Natural killer cell treated with Interleukin-12 subunit alpha and Interleukin-12 subunit beta and Interleukin-15 and Interleukin-18, amount 100 ng/mL, for 72 hours (primary cell): ENCODE results near the gene SEPTIN14. TPM values are rescaled to one million over a fixed set of nuclear protein-coding genes. Genes with fewer than 3 reads are reported as not detected.
"Not testable (repeated sequence)": the region's sequence is repeated elsewhere in the genome, so short reads cannot be mapped to it uniquely, and the experiment has no call there.

ENCODE experiments used
- ATAC-seq, 2 donors: fragments of 150-1000 bp; cut with Tn5 transposase in 1 of 2; sonication (Bioruptor Pico), chemical (Tn5 transposase) in 1 of 2; 2 replicates each; pipeline ENCODE4 v1.10.0; 2021
- DNase-seq: peaks from one replicate; pipeline ENCODE4 v3.0.0; 2022; ENCODE audit warnings: low spot score
- H3K27ac Mint-ChIP-seq, 2 donors: 1 replicate in 1 of 2; 2 replicates in 1 of 2; pipeline ENCODE4 v1.8.0; 2022; ENCODE audit warnings: mixed read lengths in 2 of 2, mild to moderate bottlenecking in 1 of 2, moderate library complexity in 1 of 2
- H3K27me3 Mint-ChIP-seq, 2 donors: 1 replicate in 1 of 2; 2 replicates in 1 of 2; pipeline ENCODE4 v1.8.0; 2022; ENCODE audit warnings: mixed read lengths in 2 of 2
- H3K36me3 Mint-ChIP-seq: one replicate; pipeline ENCODE4 v1.8.0; 2022; ENCODE audit warnings: mixed read lengths
- H3K4me1 Mint-ChIP-seq, 2 donors: 1 replicate in 1 of 2; 2 replicates in 1 of 2; pipeline ENCODE4 v1.8.0; 2022; ENCODE audit warnings: low read depth in 2 of 2, mixed read lengths in 2 of 2, mild to moderate bottlenecking in 1 of 2
- H3K4me3 Mint-ChIP-seq: one replicate; pipeline ENCODE4 v1.8.0; 2022; ENCODE audit warnings: mixed read lengths
- H3K9me3 Mint-ChIP-seq: 2 replicates; pipeline ENCODE4 v1.8.0; 2022; ENCODE audit warnings: mixed read lengths
- total RNA-seq, 2 donors: library from RNA; stranded (reverse); gene quantifications; one replicate each; pipeline ENCODE4 v1.2.3, GENCODE V29; 2022

The SEPTIN14 gene
- total RNA-seq, 2 donors from 2014 or later: not detected

DNA sequence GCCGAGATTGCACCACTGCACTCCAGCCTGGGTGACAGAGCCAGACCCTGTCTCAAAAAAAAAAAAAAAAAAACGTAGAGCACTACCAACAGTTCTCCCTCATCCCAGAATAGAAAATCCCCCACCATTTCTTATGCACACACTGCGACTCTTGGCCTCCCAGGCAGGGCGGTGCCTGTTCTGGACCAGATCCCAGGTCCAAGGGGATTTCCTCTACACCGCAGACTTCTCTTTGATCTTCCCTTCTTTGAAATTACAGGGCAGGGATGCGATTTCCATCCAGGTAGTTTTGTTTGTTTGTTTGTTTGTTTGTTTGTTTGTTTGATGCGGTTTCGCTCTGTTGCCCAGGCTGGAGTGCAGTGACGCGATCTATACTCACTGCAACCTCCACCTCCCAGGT, 91.8 kb downstream of the SEPTIN14 start:
- Mint-ChIP-seq H3K27me3 (no peaks in the 10 kb centered on the region), H3K4me3 (no peak overlapping the region), H3K36me3 (no peaks in the 10 kb centered on the region), H3K27ac (no peak overlapping the region), H3K4me1 (no peaks in the 10 kb centered on the region), H3K9me3 (no peaks in the 10 kb centered on the region)
- no peak for ATAC-seq
- no peak for DNase-seq

DNA sequence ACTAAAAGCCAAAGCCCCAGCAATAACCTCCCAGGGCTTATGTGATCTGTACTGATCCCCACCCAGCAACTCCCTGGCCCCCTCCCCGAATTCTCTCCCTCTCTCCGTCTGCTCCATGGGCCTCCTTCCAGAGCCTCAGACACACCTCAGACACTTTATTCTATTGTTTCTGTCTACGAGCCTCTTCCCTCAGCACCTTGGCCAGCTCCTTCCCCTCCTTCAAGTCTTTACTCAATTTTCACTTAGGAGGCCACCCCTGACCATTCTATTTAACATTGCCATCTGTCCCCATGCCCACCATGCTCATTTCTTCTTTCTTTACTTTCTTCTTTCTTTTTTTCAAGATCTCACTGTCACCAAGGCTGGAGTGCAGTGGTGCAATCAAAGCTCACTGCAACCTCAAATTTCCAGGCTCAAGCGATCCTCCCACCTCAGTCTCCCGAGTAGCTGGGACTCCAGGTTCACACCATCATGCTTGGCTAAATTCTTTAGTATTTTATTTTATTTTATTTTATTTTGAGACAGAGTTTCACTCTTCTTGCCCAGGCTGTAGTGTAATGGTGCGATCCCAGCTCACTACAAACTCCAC, 109.2 kb downstream of the SEPTIN14 start:
- H3K4me3 Mint-ChIP-seq, H3K9me3 Mint-ChIP-seq, H3K4me1 Mint-ChIP-seq, H3K36me3 Mint-ChIP-seq, ATAC-seq, H3K27ac Mint-ChIP-seq, H3K27me3 Mint-ChIP-seq, DNase-seq: not testable (repeated sequence)

DNA sequence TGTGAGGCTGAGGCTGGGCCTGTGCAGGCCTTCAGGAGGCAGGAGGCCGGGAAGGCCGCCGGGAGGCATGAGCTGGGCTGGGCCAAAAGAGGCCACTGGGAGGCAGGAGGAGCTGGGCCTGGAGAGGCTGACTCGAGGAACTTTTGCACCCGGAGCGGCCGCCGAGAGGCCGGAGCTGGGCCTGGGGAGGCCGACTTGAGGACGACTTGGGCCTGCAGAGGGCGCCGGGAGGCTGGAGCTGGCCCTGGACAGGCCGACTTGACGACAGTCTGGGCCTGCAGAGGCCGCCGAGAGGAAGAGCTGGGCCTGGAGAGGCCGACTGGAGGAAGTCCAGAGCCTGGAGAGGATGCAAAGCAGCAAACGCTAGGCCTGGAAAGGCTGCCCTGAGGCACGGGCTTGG, 117.8 kb downstream of the SEPTIN14 start:
- not testable (repeated sequence) for H3K27me3 Mint-ChIP-seq, H3K27ac Mint-ChIP-seq, DNase-seq, H3K4me1 Mint-ChIP-seq, H3K9me3 Mint-ChIP-seq, H3K4me3 Mint-ChIP-seq, H3K36me3 Mint-ChIP-seq, ATAC-seq

Other genes starting within 250 kb of the SEPTIN14 start
- 1 to 10 TPM; 1.4 to 3.6 TPM for gene ZNF713, start 24.7 kb upstream of the SEPTIN14 start, total RNA-seq
- gene MRPS17, start 89.1 kb upstream of the SEPTIN14 start, total RNA-seq: 10 to 100 TPM; 20.9 to 28.7 TPM
- 10 to 100 TPM; 22.1 to 29.0 TPM for gene NIPSNAP2, start 101.8 kb upstream of the SEPTIN14 start, total RNA-seq
- 10 to 100 TPM in 1 of 2 donors, 1 to 10 TPM in 1; 9.3 to 28.8 TPM for gene PSPH, start 188.7 kb upstream of the SEPTIN14 start, total RNA-seq
- 100 to 1,000 TPM; 188 to 277 TPM for gene CCT6A, start 189.0 kb upstream of the SEPTIN14 start, total RNA-seq
- 100 to 1,000 TPM; 101 to 117 TPM for gene SUMF2, start 201.5 kb upstream of the SEPTIN14 start, total RNA-seq
- 1 to 10 TPM; 1.6 to 6.2 TPM for gene PHKG1, start 230.2 kb upstream of the SEPTIN14 start, total RNA-seq
- 100 to 1,000 TPM; 419 to 616 TPM for gene CHCHD2, start 243.7 kb upstream of the SEPTIN14 start, total RNA-seq